H1 (cell line): ENCODE results near the gene ALOX5. TPM values are rescaled to one million over a fixed set of nuclear protein-coding genes. Genes with fewer than 3 reads are reported as not detected.

ENCODE experiments used
- ASH2L ChIP-seq: fragments of 200-600, 300-600 bp; sonication (generic); IDR thresholded peaks from one replicate; pipeline ENCODE4 v1.7.1; 2017; ENCODE audit warnings: low read length
- CBX8 ChIP-seq: fragments of 300-800, 300-1000 bp; sonication (generic); IDR thresholded peaks from 2 replicates; pipeline ENCODE4 v1.7.1; 2016; ENCODE audit warnings: low read depth, low read length, borderline replicate concordance
- SIRT6 ChIP-seq: IDR thresholded peaks from one replicate; pipeline ENCODE4 v1.7.1; 2012; ENCODE audit warnings: low read length, inconsistent platforms
- TEAD4 ChIP-seq: IDR thresholded peaks from 2 replicates; pipeline ENCODE4 v1.6.1; 2012; ENCODE audit warnings: low read depth, low read length, inconsistent platforms, mixed read lengths
- polyA plus RNA-seq, 7 experiments: library from polyadenylated mRNA; depleted of rRNA in 3 of 7; stranded (reverse) in 5 of 7; unstranded in 2 of 7; fragments of >200 nt in 5 of 7; fragments of 200-250 nt in 2 of 7; gene quantifications; 1 replicate in 5 of 7; 2 replicates in 1 of 7; 4 replicates in 1 of 7; pipeline versions ENCODE4 v1.2.1 to v1.2.3, GENCODE V29; 2011 to 2013; ENCODE audit warnings: missing spikeins in 2 of 7, mixed read lengths in 2 of 7
- total RNA-seq: library from RNA; stranded (reverse); fragmentation: NEBNext Ultra II Directional; extraction: Animal tissue kit (Norgen Biotek cat#: 25700); gene quantifications from 2 replicates; pipeline ENCODE4 v1.2.1, GENCODE V29; 2021

Gene ALOX5
- total and polyA plus RNA-seq, 2 of the 8 experiments (the other 6 are each of a cell fraction or from before 2014, with no cell fraction given) = 1.6 to 3.8 TPM

- TF ChIP-seq CBX8 = no peak
- TF ChIP-seq ASH2L = no peak
- no peak for TF ChIP-seq TEAD4
- no peak for TF ChIP-seq SIRT6
- TF ChIP-seq, all 59 proteins: peak for 0
Observed at GRCh38 chr10:45433716-45434469, 59.9 kb downstream of the ALOX5 start (continued).
